ENCODE results near the gene ATP6V1C2.
"Not testable (repeated sequence)": the region's sequence is repeated elsewhere in the genome, so short reads cannot be mapped to it uniquely, and the experiment has no call there.

Gene ATP6V1C2

DNA sequence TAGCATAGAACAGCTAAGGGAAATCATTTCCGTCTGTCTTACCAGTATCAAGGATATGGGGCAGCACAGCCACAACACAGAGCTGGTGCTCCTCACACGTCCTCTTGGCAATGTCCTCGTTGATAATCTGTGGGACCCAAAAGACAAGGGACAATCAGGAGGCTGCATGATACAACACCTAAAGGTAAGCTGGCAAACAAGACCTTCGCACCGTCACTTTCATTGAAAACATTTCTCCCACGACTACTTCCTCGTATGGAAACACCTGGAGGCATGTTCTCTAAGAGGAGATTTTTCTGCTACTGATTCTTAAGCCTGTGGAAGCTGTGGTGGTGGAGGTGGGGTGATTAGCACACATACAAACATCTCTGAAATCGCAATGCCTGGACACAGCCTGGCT is 67.4 kb downstream of the ATP6V1C2 start:
- no peak for DNase-seq

GRCh38 chr2:10790228-10790973 is 69.0 kb downstream of the ATP6V1C2 start:
- DNase-seq, result peak; percentile 31

DNA sequence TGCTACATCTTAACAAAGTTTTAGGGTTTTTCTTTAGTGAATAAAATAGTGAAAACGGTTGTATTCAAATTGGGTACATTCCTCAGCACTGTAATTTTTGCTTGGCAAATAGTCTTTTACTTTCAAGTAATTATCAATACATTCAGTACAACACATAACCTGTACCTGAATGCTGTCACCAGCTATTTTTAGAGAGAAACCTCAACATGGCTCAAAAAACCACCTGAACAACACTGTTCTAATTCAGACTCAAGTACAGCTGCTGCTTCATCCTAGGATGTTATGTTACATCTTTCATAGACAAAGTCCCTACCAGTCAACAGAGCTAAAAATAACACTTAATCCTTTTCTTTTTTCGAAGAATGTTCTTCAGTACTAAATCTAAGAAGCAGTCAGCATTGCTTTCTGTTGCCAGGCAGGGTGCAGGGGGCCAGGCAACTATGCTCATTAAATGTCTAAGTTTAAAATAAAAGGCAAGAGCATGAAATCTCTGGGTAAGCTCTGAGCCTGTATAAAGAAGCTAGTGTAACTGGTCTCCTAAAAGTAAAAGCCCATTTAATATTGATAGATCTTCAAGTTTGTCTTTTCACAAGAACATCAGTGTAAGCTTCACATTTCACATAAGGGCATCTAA is 70.7 kb downstream of the ATP6V1C2 start:
- no peak for DNase-seq

GRCh38 chr2:10792660-10793400 is 71.4 kb downstream of the ATP6V1C2 start:
- DNase-seq, result no peak

GRCh38 chr2:10793816-10794215 is 72.4 kb downstream of the ATP6V1C2 start:
- no peak for DNase-seq

DNA sequence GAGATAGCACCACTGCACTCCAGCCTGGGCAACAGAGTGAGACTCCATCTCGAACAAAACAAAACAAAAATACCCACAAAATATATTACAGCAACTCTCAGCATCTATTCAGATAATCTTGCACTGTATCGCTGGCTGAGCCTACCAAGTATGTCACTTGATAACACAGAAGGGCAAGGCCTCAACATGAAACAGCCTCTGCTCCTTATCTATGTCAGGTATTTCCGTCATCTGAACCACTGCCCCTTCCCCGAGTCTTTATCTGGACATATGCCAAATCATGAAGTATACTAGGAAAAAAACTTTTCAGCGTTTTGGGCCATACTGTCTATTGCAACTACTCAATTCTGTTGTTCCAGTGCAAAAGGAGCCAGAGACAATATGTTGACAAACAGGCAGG is 73.4 kb downstream of the ATP6V1C2 start:
- DNase-seq, result no peak

DNA sequence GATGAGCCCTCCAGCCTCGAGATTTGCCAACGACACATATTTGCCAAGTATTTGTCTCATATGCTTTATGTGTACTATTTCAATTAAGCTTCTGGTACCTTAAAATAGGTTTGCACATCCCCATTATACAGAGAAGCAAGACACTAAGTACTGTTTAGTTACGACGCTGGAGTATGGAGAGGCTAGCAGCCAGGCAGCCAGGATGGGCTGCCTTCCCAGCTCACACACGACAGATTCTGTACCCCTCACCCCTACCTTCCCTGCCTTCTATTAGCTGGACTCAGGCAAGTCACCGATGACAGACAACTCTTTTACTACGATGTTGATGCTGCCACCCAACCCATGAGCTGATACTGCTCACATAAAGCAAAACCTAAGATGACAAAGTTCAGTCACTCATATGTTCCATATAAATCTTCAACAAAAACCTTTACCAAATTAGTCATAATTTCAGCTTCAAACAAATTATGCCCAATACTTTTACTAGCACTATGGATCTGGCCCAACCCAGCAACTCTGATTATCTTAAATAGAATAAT is 74.1 kb downstream of the ATP6V1C2 start:
- no peak for DNase-seq

DNA sequence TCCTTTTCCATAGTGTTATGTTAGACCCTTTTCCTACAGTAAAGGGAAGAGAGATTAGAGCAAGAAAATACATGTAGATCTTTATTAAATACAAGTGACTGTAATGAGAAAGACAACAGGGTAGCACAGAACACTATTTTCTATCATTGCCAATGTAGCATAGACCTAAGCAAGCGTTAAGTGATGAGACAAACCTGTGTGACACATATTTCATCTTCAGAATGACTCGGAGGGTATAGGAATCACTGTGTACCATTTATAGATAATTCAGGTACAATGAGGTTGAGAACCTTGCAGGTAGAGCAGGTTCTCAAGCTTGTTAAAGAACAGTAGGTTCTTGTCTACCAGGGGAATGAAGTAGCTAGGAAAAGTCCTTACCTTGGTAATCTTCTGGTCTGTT is 75.3 kb downstream of the ATP6V1C2 start:
- no peak for DNase-seq

- no peak for DNase-seq
Measured at GRCh38 chr2:10798783-10799182, 77.4 kb downstream of the ATP6V1C2 start.

DNA sequence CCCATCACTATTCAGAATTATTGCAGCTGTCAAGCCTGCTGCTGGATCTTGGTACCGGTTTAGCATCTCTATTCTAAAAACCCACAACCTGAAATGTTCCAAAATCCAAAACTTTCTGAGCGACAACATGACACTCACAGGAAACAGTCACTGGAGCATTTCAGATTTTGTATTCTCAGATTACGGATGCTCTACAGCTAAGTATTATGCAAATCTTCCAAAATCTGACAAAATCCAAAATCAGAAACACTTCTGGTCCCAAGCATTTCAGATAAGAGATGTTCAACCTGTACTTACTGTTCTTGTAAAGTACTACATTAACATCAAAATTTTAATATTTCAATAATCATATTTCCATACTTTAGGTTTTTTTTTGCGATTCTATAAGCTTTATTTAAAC is 78.7 kb downstream of the ATP6V1C2 start:
- no peak for DNase-seq

- no peak for DNase-seq
Measured at GRCh38 chr2:10802657-10803056, 81.2 kb downstream of the ATP6V1C2 start.

DNA sequence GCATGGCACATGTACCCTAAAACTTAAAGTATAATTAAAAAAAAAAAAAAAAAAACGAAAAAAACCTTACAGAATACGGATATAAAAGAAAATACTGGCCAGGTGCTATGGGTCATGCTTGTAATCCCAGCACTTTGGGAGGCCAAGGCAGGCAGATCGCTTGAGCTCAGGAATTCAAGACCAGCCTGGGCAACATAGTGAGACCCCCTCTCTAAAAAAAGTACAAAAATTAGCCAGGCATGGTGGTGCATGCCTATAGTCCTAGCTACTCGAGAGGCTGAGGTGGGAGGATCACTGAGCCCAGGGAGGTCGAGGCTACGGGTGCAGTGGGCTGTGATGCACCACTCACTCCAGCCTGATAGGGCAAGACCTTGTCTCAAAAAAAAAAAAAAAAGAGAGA is 84.6 kb downstream of the ATP6V1C2 start:
- DNase-seq, result not testable (repeated sequence)

- DNase-seq, result no peak
Measured at GRCh38 chr2:10806543-10806942, 85.1 kb downstream of the ATP6V1C2 start.

DNA sequence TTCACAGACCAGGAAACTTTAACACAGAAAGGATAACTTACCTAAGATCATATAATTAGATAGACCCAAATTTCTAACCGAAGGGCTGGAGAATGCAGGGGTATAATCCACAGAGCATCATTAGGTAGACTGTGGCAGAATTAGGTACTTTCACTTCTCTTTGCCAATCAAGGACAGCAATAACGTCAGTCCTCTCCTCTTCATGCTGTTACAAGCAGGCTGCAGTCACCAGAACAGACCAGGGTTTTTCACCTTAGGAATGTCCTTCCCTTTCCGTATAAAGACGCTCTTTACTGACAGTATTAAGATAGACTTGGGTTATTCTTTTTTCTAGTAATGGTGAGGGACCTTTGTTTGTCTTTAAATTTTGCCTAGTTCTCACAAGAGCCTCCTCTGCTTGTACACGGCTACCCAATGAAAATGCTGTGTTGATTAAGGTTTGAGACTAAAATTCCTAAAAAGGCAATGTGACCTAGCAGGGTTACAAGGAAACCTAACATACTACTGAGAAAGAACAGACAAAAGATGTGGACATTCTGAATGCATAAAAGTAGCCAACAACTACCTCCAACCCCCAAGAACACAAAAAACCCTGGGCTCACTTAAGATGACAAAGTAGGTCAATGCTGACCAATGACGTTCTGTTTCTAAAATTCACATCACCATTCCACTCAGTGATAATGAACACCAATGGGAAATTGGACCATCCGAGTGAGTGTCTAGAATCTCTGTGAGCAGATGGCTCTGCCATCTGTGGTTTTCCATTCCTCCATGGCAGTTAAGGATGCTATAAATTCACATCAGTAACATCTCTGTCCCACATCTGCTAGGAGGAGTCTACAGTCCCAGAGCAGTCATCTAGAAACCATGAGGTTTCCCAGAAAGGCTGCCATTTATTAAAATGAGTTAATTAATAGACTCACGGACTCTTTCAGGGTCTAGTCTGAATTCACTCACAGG is 89.1 kb downstream of the ATP6V1C2 start:
- no peak for DNase-seq

DNA sequence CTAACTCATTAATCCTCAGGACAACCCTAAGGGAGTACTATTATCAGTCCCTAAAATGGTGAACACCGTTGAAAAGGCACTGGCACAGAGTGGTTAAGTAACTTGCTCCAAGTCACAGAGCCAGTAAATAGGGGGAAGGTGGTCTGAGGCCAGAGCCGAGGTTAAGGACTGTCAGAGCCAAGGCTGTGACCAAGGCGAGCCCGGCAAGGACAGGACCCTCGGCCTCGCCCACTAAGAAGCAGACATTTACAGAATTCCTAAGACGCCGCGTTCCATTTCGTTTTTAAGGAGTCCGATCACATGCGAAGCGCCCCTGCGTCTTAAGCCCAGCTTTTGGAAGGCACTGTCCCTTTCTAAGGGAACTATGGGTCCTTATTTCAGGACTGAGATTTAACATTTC is 90.1 kb downstream of the ATP6V1C2 start:
- no peak for DNase-seq

DNA sequence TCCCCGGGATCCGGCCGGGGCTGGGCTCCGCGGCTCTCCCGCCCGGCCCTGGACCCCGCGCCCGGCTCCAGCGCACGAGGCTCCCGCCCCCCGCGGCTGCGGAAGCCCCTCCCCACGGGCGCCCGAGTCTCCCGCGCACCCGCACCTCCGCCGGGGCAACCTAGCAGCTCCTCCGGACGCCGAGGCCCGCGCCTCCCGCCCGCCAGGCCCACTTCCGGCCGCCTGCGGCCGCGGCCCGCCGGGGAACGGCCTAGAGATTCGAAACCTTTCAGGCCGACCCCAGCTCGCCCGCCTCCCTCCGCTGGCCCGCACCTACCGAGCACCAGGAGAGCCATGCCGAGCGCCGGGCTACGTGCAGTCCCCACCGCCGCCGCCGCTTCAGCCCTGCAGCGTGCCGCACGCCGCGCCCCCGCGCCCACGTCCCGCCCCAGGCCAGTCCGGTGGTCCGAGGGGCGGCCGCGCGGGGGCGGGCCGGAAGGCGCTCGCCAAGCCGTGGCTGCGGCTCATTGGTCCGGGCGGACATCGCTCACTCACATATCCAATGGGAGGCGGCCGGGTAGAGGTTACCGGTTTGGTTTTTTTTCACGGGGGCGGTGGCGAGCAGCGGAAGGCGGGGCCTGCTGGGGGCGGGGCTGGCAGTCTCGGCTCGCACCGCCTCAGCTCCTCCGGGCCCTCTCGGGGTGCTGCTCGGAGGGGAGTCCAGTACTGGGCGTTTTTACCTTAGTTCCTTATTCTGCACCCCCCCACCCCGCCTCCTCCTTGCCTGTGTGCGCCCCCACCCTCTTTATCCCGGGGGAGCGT is 91.1 kb downstream of the ATP6V1C2 start, which contains the start of gene PDIA6:
TSS of gene PDIA6 (minus strand) at position 424 of the 801 bp plus-strand sequence. CDS start at position 335, 89 bp downstream.
- DNase-seq, result peak; percentile 96

GRCh38 chr2:10813163-10814138 is 92.0 kb downstream of the ATP6V1C2 start:
- not testable (repeated sequence) for DNase-seq

GRCh38 chr2:10814142-10814541 is 92.7 kb downstream of the ATP6V1C2 start:
- DNase-seq, result no peak

DNA sequence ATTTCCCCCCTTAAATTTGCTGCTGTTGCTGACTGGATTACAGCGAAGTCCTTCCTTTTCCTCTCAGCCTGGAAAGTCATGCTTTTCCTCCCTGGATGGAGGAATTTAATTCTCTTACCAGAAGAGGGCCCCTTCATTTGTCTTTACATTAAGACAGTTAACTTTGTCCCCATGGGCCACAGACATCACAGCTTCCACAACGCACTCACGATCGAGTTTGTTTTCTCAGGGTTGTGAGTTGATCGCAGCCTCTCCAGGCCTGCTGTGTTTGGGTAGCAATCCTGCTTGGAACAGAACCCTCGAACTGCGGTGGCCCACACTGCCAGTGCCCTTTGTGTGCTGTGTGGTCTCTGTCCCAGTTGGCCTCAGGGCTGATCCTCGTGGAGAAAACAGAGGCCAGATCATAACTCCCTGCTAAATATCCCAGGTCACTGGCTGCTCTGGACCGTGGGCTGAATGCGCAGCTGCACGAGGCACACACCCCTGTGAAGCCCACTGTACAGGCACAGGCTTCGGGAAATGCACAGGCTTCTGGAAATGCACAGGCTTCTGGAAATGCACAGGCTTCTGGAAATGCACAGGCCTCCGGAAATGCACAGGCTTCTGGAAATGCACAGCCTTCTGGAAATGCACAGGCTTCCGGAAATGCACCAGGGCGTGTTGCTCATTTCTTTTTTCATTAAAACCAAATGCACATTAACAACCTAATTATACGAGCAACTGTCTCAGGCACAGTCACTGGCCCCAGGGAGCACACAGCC is 93.3 kb downstream of the ATP6V1C2 start:
- DNase-seq, result no peak
